Activated CD4-positive, alpha-beta T cell treated with anti-CD3 and anti-CD28 coated beads, Interleukin-2, Interleukin-6, amounts not matched to agents 100 ng/mL and 50 ng/mL, durations not matched to agents 16 hours and 8 hours (primary cell): ENCODE data around the gene NOS1AP.

Source experiments
- DNase-seq: peaks from one replicate; pipeline ENCODE4 v3.0.0-alpha.2; 2020

Gene NOS1AP

GRCh38 chr1:162372159-162373071 is 302.9 kb downstream of the NOS1AP start:
- DNase-seq = no peak

GRCh38 chr1:162373072-162373427 is 303.6 kb downstream of the NOS1AP start:
- DNase-seq = no peak

- DNase-seq = no peak
Measured at GRCh38 chr1:162373541-162374260, 304.2 kb downstream of the NOS1AP start.

- DNase-seq = no peak
Measured at GRCh38 chr1:162374406-162374805, 304.9 kb downstream of the NOS1AP start.

- DNase-seq = no peak
Measured at GRCh38 chr1:162375463-162375862, 306.0 kb downstream of the NOS1AP start.

GRCh38 chr1:162376691-162377090 is 307.2 kb downstream of the NOS1AP start, which contains the start of gene SPATA46:
SPATA46 (minus strand) TSS chr1:162376854; CDS start chr1:162376790, 64 bp downstream.
- no peak for DNase-seq

GRCh38 chr1:162380061-162380846 is 310.8 kb downstream of the NOS1AP start:
- no peak for DNase-seq

GRCh38 chr1:162381383-162381782 is 311.9 kb downstream of the NOS1AP start, which contains the start of gene C1orf226:
C1orf226 (plus strand) TSS chr1:162381728; CDS start chr1:162381902, 174 bp downstream.
- no peak for DNase-seq

GRCh38 chr1:162381941-162382750 is 312.7 kb downstream of the NOS1AP start:
- DNase-seq = no peak

GRCh38 chr1:162383091-162383490 is 313.6 kb downstream of the NOS1AP start:
- no peak for DNase-seq

GRCh38 chr1:162383516-162383915 is 314.0 kb downstream of the NOS1AP start:
- no peak for DNase-seq

- DNase-seq = no peak
Measured at GRCh38 chr1:162384116-162384515, 314.6 kb downstream of the NOS1AP start.

- no peak for DNase-seq
Measured at GRCh38 chr1:162384601-162385279, 315.2 kb downstream of the NOS1AP start.

- DNase-seq = no peak
Measured at GRCh38 chr1:162385280-162385623, 315.8 kb downstream of the NOS1AP start.

- no peak for DNase-seq
Measured at GRCh38 chr1:162385702-162386101, 316.2 kb downstream of the NOS1AP start.

GRCh38 chr1:162386292-162387225 is 317.1 kb downstream of the NOS1AP start:
- no peak for DNase-seq

GRCh38 chr1:162387226-162388082 is 318.0 kb downstream of the NOS1AP start:
- DNase-seq = no peak

GRCh38 chr1:162388083-162388594 is 318.6 kb downstream of the NOS1AP start:
- no peak for DNase-seq

GRCh38 chr1:162388615-162389014 is 319.1 kb downstream of the NOS1AP start:
- no peak for DNase-seq
